ENCODE data around the gene CCL28. TPM values are rescaled to one million over a fixed set of nuclear protein-coding genes. Genes with fewer than 3 reads are reported as not detected.

CCL28 gene
- total and polyA plus RNA-seq, 8 donors = 0.29 to 6.4 (median 0.55) TPM

DNA sequence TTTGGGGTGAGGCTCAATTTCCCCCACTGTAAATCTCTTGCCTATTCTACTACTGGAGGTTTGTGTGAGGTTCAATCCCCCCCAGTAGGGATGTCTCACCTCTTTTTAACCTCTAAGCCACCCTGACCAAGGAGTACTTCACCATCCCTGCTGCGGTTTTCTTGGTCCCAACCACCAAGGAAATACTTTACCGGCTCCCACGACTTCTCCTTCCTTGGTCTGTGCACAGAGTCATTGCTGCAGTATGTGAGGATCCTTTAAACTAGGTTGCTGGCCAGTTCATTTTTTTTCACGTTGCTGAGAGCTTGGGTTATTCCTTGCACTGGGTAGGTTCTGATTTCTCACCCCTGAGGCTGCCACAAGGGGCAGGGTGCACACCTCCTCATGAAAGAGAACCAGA lies 76.5 kb downstream of the CCL28 start:
- Histone ChIP-seq H3K4me1 (no peaks in the 10 kb centered on the region), H3K36me3 (no peaks in the 10 kb centered on the region), H3K4me3 (no peak overlapping the region), H3K27ac (no peak overlapping the region), H3K27me3 (no peaks in the 10 kb centered on the region), H3K9me3 (peaks cover 0 to 21% of the 10 kb centered on the region in 2 donors)
- no peak for ATAC-seq
- TF ChIP-seq, protein P1, sequence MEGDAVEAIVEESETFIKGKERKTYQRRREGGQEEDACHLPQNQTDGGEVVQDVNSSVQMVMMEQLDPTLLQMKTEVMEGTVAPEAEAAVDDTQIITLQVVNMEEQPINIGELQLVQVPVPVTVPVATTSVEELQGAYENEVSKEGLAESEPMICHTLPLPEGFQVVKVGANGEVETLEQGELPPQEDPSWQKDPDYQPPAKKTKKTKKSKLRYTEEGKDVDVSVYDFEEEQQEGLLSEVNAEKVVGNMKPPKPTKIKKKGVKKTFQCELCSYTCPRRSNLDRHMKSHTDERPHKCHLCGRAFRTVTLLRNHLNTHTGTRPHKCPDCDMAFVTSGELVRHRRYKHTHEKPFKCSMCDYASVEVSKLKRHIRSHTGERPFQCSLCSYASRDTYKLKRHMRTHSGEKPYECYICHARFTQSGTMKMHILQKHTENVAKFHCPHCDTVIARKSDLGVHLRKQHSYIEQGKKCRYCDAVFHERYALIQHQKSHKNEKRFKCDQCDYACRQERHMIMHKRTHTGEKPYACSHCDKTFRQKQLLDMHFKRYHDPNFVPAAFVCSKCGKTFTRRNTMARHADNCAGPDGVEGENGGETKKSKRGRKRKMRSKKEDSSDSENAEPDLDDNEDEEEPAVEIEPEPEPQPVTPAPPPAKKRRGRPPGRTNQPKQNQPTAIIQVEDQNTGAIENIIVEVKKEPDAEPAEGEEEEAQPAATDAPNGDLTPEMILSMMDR (IDR thresholded peaks at IDR 0.05) = no peak
- no peak for DNase-seq
- intact Hi-C loops (cut with DNase I) = no loop called here

DNA sequence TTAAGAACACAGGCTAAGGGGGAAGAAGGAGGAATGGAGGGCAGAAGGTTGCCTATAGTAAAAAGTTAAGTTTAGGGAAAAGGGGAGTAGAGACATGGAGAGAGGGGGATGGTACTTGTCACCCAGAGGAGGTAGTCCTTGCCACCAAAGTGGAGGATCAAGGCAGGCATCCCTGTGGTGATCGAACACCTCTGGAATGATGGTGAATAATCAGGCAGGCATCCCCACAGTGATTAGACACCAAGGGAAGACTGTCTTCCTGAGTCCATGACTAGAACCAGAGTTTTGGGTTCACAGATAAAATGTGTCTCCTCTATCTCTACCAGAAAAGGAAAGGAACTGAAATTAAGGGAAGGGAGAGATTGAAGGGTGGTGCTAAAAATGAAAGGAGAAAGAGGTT lies 79.8 kb downstream of the CCL28 start:
- ATAC-seq (no peak), DNase-seq (no peak)
- H3K9me3 ChIP-seq = peaks cover 0 to 22% of the 10 kb centered on the region in 2 donors
- H3K4me1 ChIP-seq = no peaks in the 10 kb centered on the region
- no peak overlapping the region for H3K27ac ChIP-seq
- TF ChIP-seq, protein P1 (IDR thresholded peaks at IDR 0.05) = no peak
- no peak overlapping the region for H3K4me3 ChIP-seq
- intact Hi-C loops (cut with DNase I) = no loop called here
- H3K27me3 ChIP-seq = no peaks in the 10 kb centered on the region
- H3K36me3 ChIP-seq = no peaks in the 10 kb centered on the region

Other genes with a start within 250 kb of the CCL28 start
- 1 to 10 TPM; 1.2 to 3.0 TPM for gene NIM1K, start 220.2 kb downstream of the CCL28 start, total RNA-seq
- gene NIM1K, start 220.2 kb downstream of the CCL28 start, polyA plus RNA-seq (ENCODE audit: insufficient read length in 6 of 6) = under 1 TPM; 0.44 to 0.84 (median 0.71) TPM
- 100 to 1,000 TPM in 1 of 2 donors, 10 to 100 TPM in 1; 93.6 to 279 TPM for gene HMGCS1, start 99.0 kb downstream of the CCL28 start, total RNA-seq
- gene HMGCS1, start 99.0 kb downstream of the CCL28 start, polyA plus RNA-seq (ENCODE audit: insufficient read length in 6 of 6) = 10 to 100 TPM; 49.2 to 79.1 (median 55.0) TPM
- 10 to 100 TPM; 13.2 to 13.8 TPM for gene TMEM267, start 71.5 kb upstream of the CCL28 start, total RNA-seq
- 10 to 100 TPM; 13.4 to 15.6 (median 14.4) TPM for gene TMEM267, start 71.5 kb upstream of the CCL28 start, polyA plus RNA-seq (ENCODE audit: insufficient read length in 6 of 6)
- 1 to 10 TPM; 1.8 to 2.2 TPM for gene C5orf34, start 102.8 kb upstream of the CCL28 start, total RNA-seq
- gene C5orf34, start 102.8 kb upstream of the CCL28 start, polyA plus RNA-seq (ENCODE audit: insufficient read length in 6 of 6) = 1 to 10 TPM; 6.2 to 9.7 (median 7.7) TPM
- 10 to 100 TPM; 78.2 to 78.6 TPM for gene PAIP1, start 144.7 kb upstream of the CCL28 start, total RNA-seq
- 100 to 1,000 TPM; 110 to 149 (median 130) TPM for gene PAIP1, start 144.7 kb upstream of the CCL28 start, polyA plus RNA-seq (ENCODE audit: insufficient read length in 6 of 6)
- 100 to 1,000 TPM in 1 of 2 donors, 10 to 100 TPM in 1; 72.5 to 112 TPM for gene NNT, start 190.8 kb upstream of the CCL28 start, total RNA-seq
- gene NNT, start 190.8 kb upstream of the CCL28 start, polyA plus RNA-seq (ENCODE audit: insufficient read length in 6 of 6) = 10 to 100 TPM; 72.4 to 92.9 (median 85.1) TPM

Data from left lung (tissue), 10 donors.